Spleen (tissue), 7 donors: Measurements from ENCODE around the gene APBA3.

Experiments used
- CTCF ChIP-seq, 11 experiments: fragments of 200-600 bp in 7 of 11; fragments of 450-650 bp in 4 of 11; sonication (generic) in 4 of 11; IDR thresholded peaks in 8 of 11; conservative IDR thresholded peaks in 3 of 11; 1 replicate in 7 of 11; 2 replicates in 4 of 11; pipeline versions ENCODE4 v1.4.0 to v1.8.0; 2016 to 2021; ENCODE audit warnings: antibody characterized with exemption in 11 of 11, inconsistent platforms in 4 of 11, mild to moderate bottlenecking in 1 of 11
- POLR2A ChIP-seq, 3 donors: fragments of 450-650 bp; IDR thresholded peaks; one replicate each; pipeline ENCODE4 v1.5.1; 2017; ENCODE audit warnings: antibody characterized with exemption in 3 of 3, mild to moderate bottlenecking in 1 of 3
- POLR2AphosphoS5 ChIP-seq, 3 donors: sonication (generic); formaldehyde crosslinking; IDR thresholded peaks; one replicate each; pipeline ENCODE4 v1.5.1; 2017; ENCODE audit warnings: antibody characterized with exemption in 3 of 3
- donor health status: DM: no; HTN: no; CAD: no; lungs with moderate emphysema.
- donor health status: DM: no; HTN: no; CAD: no.
- donor health status: DM: no; HTN: no; CAD: no.

DNA sequence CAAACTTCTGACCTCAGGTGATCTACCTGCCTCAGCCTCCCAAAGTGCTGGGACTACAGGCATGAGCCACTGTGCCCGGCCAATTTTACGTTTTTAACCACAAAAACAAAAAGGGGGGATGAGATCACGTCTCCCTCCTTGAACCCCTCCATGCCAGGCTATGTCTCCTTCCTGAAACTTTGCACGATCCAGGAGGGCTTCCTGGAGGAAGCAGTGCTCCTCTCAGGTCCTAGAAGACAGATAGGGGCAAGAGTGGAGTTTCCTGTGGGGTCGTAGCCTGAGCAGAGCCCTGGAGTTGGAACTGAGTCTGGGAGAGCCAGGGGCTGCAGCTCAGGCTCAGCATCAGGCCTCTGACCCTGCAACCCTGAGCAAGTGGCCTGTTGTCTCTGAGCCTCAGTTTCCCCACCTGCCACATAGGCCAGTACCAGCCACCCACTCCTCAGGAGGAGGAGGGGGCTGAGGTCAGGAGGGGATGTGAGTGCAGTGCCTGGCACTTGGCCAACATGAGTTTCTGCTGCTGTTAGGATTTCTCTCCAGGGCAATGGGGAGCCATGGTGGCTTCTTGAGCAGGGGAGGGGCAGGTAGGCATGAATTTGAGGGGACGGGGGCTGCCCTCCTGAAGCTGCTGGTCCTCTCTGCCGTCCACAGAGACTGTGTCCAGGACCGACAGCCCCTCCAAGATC, 16.0 kb downstream of the APBA3 start:
- TF ChIP-seq CTCF (IDR thresholded peaks at IDR 0.05 in 8 of 11, conservative IDR thresholded peaks at IDR 0.05 in 3 of 11): no peak
- no peak for TF ChIP-seq POLR2AphosphoS5 (IDR thresholded peaks at IDR 0.05)
- TF ChIP-seq POLR2A (IDR thresholded peaks at IDR 0.05): no peak
